HepG2 (cell line): ENCODE measurements around the gene PACS2. TPM values are rescaled to one million over a fixed set of nuclear protein-coding genes. Genes with fewer than 3 reads are reported as not detected.

Source experiments
- ATAC-seq: fragments of 200-7000 bp; cut with Tn5 transposase; 3 replicates; pipeline ENCODE4 v1.9.1; 2020; ENCODE audit warnings: mild to moderate bottlenecking, moderate library complexity
- BruUV-seq: library from RNA; stranded (reverse); fragments of 400-500 nt; replicated peaks from 2 replicates; lab custom pipeline; 2021; lab: Mats Ljungman, UMichigan
- CTCF ChIA-PET: fragments of 300-600 bp; formaldehyde crosslinking; extraction: SDS; loops from one replicate; lab custom pipeline; 2021; ENCODE audit warnings: low total read pairs, inconsistent platforms, low intra/inter-chr PET ratio; lab: Yijun Ruan, JAX
- POLR2A ChIA-PET: fragments of 350-600 bp; sonication (Branson Sonifier 250); formaldehyde crosslinking; loops from one replicate; lab custom pipeline; 2020; ENCODE audit warnings: antibody characterized with exemption, inconsistent platforms; lab: Yijun Ruan, JAX
- DNase-seq: peaks from one replicate; pipeline ENCODE4 v3.0.0-alpha.2; 2015; ENCODE audit warnings: low spot score
- FAIRE-seq: peaks from 3 replicates; lab custom pipeline; 2011; peaks lifted over from hg19 to GRCh38; lab: Jason Lieb, UNC
- H2AFZ ChIP-seq: one replicate; pipeline ENCODE4 v1.6.1; 2011; ENCODE audit warnings: low read length, inconsistent platforms
- H3K27ac ChIP-seq: fragments of 300-600 bp; 3 replicates; pipeline ENCODE4 v1.8.0; 2011; ENCODE audit warnings: mixed run types, mild to moderate bottlenecking, mixed read lengths, low read length, inconsistent platforms; ENCODE audit not compliant: insufficient read depth; ENCODE audit errors: extremely low read length
- H3K27me3 ChIP-seq, 2 experiments: fragments of 200-600 bp in 1 of 2; 2 replicates in 1 of 2; 3 replicates in 1 of 2; pipeline versions ENCODE4 v1.6.0 to v1.8.0; 2011; ENCODE audit warnings: low read length in 2 of 2, mild to moderate bottlenecking in 2 of 2, moderate library complexity in 2 of 2, inconsistent platforms in 1 of 2; ENCODE audit not compliant: insufficient read depth in 2 of 2, control insufficient read depth in 1 of 2
- H3K36me3 ChIP-seq, 2 experiments: fragments of 200-600 bp in 1 of 2; replicated peaks in 1 of 2; 2 replicates in 1 of 2; 3 replicates in 1 of 2; pipeline versions ENCODE4 v1.5.1 to v1.8.0; 2011; ENCODE audit warnings: low read length in 2 of 2, inconsistent platforms in 1 of 2; ENCODE audit not compliant: insufficient read depth in 2 of 2, control insufficient read depth in 1 of 2
- H3K4me1 ChIP-seq: 2 replicates; pipeline ENCODE4 v1.5.1; 2012; ENCODE audit warnings: low read length, inconsistent platforms; ENCODE audit not compliant: insufficient read depth
- H3K4me2 ChIP-seq: 2 replicates; pipeline ENCODE4 v1.6.0; 2011; ENCODE audit warnings: low read depth, low read length, inconsistent platforms
- H3K4me3 ChIP-seq, 3 experiments: fragments of 200-600 bp in 1 of 3; sonication (generic), shearing (Covaris generic) in 1 of 3; replicated peaks in 1 of 3; 2 replicates each; pipeline ENCODE4 v1.5.1; 2011 to 2016; ENCODE audit warnings: low read length in 3 of 3, inconsistent platforms in 2 of 3, low read depth in 2 of 3, mild to moderate bottlenecking in 2 of 3, control low read depth in 1 of 3, mixed read lengths in 1 of 3; ENCODE audit not compliant: insufficient read depth in 1 of 3
- H3K79me2 ChIP-seq: one replicate; pipeline ENCODE4 v1.6.1; 2011; ENCODE audit warnings: low read length, inconsistent platforms; ENCODE audit not compliant: insufficient read depth
- H3K9ac ChIP-seq: 2 replicates; pipeline ENCODE4 v1.6.0; 2011; ENCODE audit warnings: mild to moderate bottlenecking, low read depth, low read length, inconsistent platforms; ENCODE audit not compliant: insufficient read depth
- H3K9me3 ChIP-seq: 2 replicates; pipeline ENCODE4 v1.5.1; 2012; ENCODE audit warnings: mild to moderate bottlenecking, low read length
- H4K20me1 ChIP-seq: 2 replicates; pipeline ENCODE4 v1.6.0; 2011; ENCODE audit warnings: inconsistent platforms, mild to moderate bottlenecking, low read length, moderate library complexity; ENCODE audit not compliant: insufficient read depth
- CHD4 ChIP-seq: fragments of 200-600 bp; sonication (generic); IDR thresholded peaks from 2 replicates; pipeline ENCODE4 v1.7.0; 2017; ENCODE audit warnings: mild to moderate bottlenecking, low read length, borderline replicate concordance
- DPF2 ChIP-seq: sonication (generic); formaldehyde crosslinking; IDR thresholded peaks from 2 replicates; pipeline ENCODE4 v1.4.0; 2020; ENCODE audit warnings: mild to moderate bottlenecking, low read depth, missing genetic modification reagents, borderline replicate concordance
- HDAC1 ChIP-seq: sonication (generic); formaldehyde crosslinking; IDR thresholded peaks from 2 replicates; pipeline ENCODE4 v1.5.1; 2020; ENCODE audit warnings: mild to moderate bottlenecking, missing genetic modification reagents
- HMG20A ChIP-seq: IDR thresholded peaks from 2 replicates; pipeline ENCODE4 v1.6.1; 2016; ENCODE audit warnings: borderline replicate concordance
- HNRNPL ChIP-seq: fragments of 200-400 bp; formaldehyde crosslinking; IDR thresholded peaks from 2 replicates; pipeline ENCODE4 v1.6.1; 2017; ENCODE audit warnings: mild to moderate bottlenecking, low read depth, low read length
- HOXA7 ChIP-seq: sonication (generic); formaldehyde crosslinking; IDR thresholded peaks from 2 replicates; pipeline ENCODE4 v1.8.1; 2022; ENCODE audit warnings: mild to moderate bottlenecking, missing genetic modification reagents, moderate library complexity
- ZFX ChIP-seq: sonication (generic); formaldehyde crosslinking; IDR thresholded peaks from 2 replicates; pipeline ENCODE4 v1.4.0; 2020; ENCODE audit warnings: mild to moderate bottlenecking, low read depth, missing genetic modification reagents, moderate library complexity
- ZNF367 ChIP-seq: sonication (generic); formaldehyde crosslinking; IDR thresholded peaks from 2 replicates; pipeline ENCODE4 v1.4.0; 2020; ENCODE audit warnings: missing genetic modification reagents, borderline replicate concordance
- ZNF83 ChIP-seq: sonication (generic); formaldehyde crosslinking; IDR thresholded peaks from 2 replicates; pipeline ENCODE4 v1.4.0; 2020; ENCODE audit warnings: missing genetic modification reagents, mild to moderate bottlenecking, borderline replicate concordance
- WGBS: methylation state at CpG from one replicate; pipeline ENCODE4 v1.1.6; 2017; ENCODE audit warnings: low lambda C conversion rate; 5-methylcytosine and 5-hydroxymethylcytosine counted together
- in situ Hi-C: cut with HindIII; loops from 2 replicates; pipeline ENCODE4 v1.10.0; 2017; ENCODE audit warnings: low pct_unique_long_range_greater_than_20kb; ENCODE audit not compliant: extremely low pct_ligation_motif_present
- intact Hi-C: fragments of 100-400 bp; cut with micrococcal nuclease; formaldehyde crosslinking; loops from one replicate; pipeline ENCODE4 v1.10.0; 2022; ENCODE audit not compliant: unreplicated experiment
- polyA plus RNA-seq, 8 experiments: library from polyadenylated mRNA; depleted of rRNA in 3 of 8; stranded (reverse) in 7 of 8; unstranded in 1 of 8; fragments of >200 nt; fragmentation: Illumina TruSeq in 4 of 8; extraction: Trizol in 4 of 8; gene quantifications; 2 replicates each; pipeline versions ENCODE4 v1.2.1 to v1.2.3, GENCODE V29; 2011 to 2016; ENCODE audit warnings: low read depth in 4 of 8, missing spikeins in 1 of 8, mixed read lengths in 1 of 8; ENCODE audit not compliant: insufficient read depth in 1 of 8
- total RNA-seq, 5 experiments: library from RNA; depleted of rRNA; stranded (reverse); fragments of >200 nt; fragmentation: Illumina TruSeq; extraction: Trizol; gene quantifications; 2 replicates each; pipeline ENCODE4 v1.2.3, GENCODE V29; 2016; ENCODE audit warnings: low read depth in 1 of 5
- TF ChIP-seq, protein P1 (sequence below), 2 experiments: sonication (generic) in 1 of 2; formaldehyde crosslinking in 1 of 2; IDR thresholded peaks; 2 replicates each; pipeline versions ENCODE4 v1.5.1 to v1.6.1; 2011 to 2020; ENCODE audit warnings: borderline replicate concordance in 1 of 2, low read depth in 1 of 2, low read length in 1 of 2, mild to moderate bottlenecking in 1 of 2, missing genetic modification reagents in 1 of 2, moderate library complexity in 1 of 2
- TF ChIP-seq, protein P2 (sequence below): IDR thresholded peaks from 2 replicates; pipeline ENCODE4 v1.6.1; 2018; ENCODE audit warnings: missing genetic modification reagents
- TF ChIP-seq, protein P3 (sequence below): sonication (generic); formaldehyde crosslinking; IDR thresholded peaks from 2 replicates; pipeline ENCODE4 v1.4.0; 2020; ENCODE audit warnings: missing genetic modification reagents, borderline replicate concordance

The PACS2 gene
- total and polyA plus RNA-seq, 2 of the 13 experiments (the other 11 are each of a cell fraction or from before 2014, with no cell fraction given): 23.6 to 27.6 TPM

DNA sequence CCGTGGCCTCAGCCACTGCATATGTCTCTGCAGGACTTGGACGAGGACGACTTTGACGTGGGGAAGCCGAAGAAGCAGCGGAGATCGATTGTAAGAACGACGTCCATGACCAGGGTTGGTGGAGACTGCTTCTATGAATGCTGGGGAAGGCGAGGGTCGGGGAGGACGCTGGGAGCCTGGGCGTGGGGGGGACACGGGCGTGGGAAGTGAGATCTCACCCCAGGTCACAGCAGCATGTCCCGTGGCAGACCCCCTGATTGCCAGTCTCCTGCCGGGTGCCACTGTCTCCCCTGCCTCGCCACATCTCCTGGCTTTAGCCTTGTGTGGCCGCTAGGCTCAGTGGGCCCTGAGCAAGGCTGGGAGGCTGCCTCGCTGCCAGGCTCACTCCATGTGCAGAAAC is 53.9 kb downstream of the PACS2 start (continued):
- TF ChIP-seq, protein P1, sequence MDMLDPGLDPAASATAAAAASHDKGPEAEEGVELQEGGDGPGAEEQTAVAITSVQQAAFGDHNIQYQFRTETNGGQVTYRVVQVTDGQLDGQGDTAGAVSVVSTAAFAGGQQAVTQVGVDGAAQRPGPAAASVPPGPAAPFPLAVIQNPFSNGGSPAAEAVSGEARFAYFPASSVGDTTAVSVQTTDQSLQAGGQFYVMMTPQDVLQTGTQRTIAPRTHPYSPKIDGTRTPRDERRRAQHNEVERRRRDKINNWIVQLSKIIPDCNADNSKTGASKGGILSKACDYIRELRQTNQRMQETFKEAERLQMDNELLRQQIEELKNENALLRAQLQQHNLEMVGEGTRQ (IDR thresholded peaks at IDR 0.05; ENCODE audit: low read depth, low read length): no peak
- TF ChIP-seq, protein P1 (CRISPR knock-in tag; IDR thresholded peaks at IDR 0.05; ENCODE audit: borderline replicate concordance): no peak

DNA sequence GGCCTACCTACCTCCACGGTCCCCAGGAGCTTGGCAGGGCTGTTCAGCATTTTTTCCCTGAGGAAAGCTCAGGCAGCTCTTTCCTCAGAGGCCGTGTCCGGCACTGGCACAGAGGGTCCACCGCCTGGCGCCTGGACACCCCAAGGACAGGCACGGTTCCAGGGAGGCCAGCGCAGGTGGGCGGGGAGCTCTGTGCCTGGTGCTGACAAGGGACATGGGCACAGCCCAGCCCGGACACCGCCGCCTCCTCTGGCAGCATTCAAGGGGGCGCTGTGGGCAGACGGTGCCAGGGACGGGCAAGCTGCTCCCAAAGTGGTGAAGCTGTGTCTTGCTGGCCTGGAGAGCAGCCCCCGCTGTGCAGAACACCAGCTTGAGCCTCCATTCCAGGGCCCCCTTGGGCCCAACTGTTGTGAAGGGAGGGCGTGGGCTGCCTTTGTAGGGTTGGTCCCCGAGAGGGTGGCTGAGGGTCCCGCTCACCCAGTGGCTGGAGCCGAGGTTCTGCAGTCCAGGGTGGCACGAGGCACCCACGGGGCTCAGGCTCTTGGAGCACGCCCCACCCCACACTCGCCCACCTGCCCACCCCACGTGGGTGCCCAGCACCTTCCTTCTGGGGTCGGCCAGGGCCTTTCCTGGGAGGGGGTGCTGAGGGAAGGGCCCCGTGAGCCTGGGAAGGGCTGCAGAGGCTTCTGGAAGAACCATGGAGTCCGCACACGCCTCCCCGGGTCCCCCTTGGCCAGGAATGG is 54.5 kb downstream of the PACS2 start:
- Histone ChIP-seq H2AFZ (no peak overlapping the region), H3K36me3 (no peaks in the 10 kb centered on the region; a peak in 1 of 5 replicates), H3K4me2 (no peak overlapping the region), H3K4me3 (no peak overlapping the region), H3K4me1 (no peaks in the 10 kb centered on the region), H3K9ac (no peak overlapping the region), H4K20me1 (no peaks in the 10 kb centered on the region), H3K27me3 (no peaks in the 10 kb centered on the region), H3K27ac (no peak overlapping the region), H3K79me2 (no peaks in the 10 kb centered on the region), H3K9me3 (no peaks in the 10 kb centered on the region)
- DNase-seq (no peak), FAIRE-seq (no peak), ATAC-seq (no peak)
- WGBS: 96% methylated on average over 7 of the region's 29 CpGs
- BruUV-seq: no TSS peak
- ChIA-PET POLR2A (no interaction called here), CTCF (no interaction called here)
- in situ Hi-C loops: no loop called here
- intact Hi-C loops: no loop called here
- TF ChIP-seq HMG20A (CRISPR knock-in tag) (no peak), ZFX (no peak), ZNF83 (CRISPR knock-in tag) (no peak), HOXA7 (CRISPR knock-in tag) (no peak), DPF2 (no peak), HNRNPL (peak; percentile 50; the same call in 1 of the 2 replicates), ZNF367 (CRISPR knock-in tag) (no peak), CHD4 (no peak), HDAC1 (CRISPR knock-in tag) (no peak)
- TF ChIP-seq, protein P2, sequence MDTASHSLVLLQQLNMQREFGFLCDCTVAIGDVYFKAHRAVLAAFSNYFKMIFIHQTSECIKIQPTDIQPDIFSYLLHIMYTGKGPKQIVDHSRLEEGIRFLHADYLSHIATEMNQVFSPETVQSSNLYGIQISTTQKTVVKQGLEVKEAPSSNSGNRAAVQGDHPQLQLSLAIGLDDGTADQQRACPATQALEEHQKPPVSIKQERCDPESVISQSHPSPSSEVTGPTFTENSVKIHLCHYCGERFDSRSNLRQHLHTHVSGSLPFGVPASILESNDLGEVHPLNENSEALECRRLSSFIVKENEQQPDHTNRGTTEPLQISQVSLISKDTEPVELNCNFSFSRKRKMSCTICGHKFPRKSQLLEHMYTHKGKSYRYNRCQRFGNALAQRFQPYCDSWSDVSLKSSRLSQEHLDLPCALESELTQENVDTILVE (CRISPR knock-in tag): no peak
- TF ChIP-seq, protein P3, sequence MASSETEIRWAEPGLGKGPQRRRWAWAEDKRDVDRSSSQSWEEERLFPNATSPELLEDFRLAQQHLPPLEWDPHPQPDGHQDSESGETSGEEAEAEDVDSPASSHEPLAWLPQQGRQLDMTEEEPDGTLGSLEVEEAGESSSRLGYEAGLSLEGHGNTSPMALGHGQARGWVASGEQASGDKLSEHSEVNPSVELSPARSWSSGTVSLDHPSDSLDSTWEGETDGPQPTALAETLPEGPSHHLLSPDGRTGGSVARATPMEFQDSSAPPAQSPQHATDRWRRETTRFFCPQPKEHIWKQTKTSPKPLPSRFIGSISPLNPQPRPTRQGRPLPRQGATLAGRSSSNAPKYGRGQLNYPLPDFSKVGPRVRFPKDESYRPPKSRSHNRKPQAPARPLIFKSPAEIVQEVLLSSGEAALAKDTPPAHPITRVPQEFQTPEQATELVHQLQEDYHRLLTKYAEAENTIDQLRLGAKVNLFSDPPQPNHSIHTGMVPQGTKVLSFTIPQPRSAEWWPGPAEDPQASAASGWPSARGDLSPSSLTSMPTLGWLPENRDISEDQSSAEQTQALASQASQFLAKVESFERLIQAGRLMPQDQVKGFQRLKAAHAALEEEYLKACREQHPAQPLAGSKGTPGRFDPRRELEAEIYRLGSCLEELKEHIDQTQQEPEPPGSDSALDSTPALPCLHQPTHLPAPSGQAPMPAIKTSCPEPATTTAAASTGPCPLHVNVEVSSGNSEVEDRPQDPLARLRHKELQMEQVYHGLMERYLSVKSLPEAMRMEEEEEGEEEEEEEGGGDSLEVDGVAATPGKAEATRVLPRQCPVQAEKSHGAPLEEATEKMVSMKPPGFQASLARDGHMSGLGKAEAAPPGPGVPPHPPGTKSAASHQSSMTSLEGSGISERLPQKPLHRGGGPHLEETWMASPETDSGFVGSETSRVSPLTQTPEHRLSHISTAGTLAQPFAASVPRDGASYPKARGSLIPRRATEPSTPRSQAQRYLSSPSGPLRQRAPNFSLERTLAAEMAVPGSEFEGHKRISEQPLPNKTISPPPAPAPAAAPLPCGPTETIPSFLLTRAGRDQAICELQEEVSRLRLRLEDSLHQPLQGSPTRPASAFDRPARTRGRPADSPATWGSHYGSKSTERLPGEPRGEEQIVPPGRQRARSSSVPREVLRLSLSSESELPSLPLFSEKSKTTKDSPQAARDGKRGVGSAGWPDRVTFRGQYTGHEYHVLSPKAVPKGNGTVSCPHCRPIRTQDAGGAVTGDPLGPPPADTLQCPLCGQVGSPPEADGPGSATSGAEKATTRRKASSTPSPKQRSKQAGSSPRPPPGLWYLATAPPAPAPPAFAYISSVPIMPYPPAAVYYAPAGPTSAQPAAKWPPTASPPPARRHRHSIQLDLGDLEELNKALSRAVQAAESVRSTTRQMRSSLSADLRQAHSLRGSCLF (CRISPR knock-in tag): no peak
